Measurements from ENCODE around the gene ANKRD18B.
"Not testable (repeated sequence)": the region's sequence is repeated elsewhere in the genome, so short reads cannot be mapped to it uniquely, and the experiment has no call there.

Gene ANKRD18B

DNA sequence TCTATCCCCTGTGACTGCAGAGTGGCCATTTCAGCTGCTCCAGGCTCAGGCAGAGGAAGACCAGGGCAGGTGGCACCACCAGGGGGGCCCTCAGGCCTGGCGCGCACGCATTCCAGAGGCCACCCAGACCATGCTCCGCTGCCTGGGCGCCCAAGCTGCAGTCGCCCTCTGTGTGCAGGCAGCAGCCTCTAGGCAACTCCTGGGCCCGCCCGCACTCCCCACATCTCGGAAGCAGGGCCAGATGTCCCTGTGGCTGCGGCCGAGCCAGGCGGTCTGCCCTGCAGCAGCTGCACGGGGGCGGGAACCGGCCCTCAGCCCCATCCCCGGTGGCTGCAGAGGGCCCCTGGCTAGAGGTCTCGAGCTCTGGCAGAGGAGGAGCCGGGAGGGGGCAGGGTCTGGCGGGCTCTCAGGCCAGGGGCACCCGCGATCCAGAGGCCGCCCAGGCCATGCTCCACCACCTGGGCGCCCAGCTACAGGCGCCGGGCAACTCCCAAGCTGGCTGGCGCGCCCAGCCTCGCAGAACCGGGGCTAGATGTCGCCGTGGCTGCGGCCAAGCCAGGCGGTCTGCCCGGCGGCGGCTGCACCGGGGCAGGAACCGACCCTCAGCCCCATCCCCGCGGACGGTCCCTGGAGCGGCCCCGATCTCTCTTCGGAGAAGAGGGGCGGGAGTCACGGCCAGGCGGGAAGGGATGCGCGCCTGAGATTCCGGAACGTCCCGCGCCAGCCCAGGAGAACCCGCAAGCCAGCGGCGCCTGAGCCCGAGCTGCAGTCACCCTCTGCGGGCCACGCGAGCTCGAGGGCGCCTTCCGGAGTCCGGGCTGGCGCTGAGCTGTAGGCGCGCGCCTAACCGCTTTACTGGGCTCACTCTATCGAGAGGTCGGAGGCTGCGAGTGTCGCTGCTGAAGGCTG lies at the start of gene ANKRD18B:
Gene ANKRD18B, plus strand, starts transcription at position 855 of the 909 bp plus-strand sequence. CDS start 239 bp downstream, outside the sequence.
- TF ChIP-seq, protein P1, sequence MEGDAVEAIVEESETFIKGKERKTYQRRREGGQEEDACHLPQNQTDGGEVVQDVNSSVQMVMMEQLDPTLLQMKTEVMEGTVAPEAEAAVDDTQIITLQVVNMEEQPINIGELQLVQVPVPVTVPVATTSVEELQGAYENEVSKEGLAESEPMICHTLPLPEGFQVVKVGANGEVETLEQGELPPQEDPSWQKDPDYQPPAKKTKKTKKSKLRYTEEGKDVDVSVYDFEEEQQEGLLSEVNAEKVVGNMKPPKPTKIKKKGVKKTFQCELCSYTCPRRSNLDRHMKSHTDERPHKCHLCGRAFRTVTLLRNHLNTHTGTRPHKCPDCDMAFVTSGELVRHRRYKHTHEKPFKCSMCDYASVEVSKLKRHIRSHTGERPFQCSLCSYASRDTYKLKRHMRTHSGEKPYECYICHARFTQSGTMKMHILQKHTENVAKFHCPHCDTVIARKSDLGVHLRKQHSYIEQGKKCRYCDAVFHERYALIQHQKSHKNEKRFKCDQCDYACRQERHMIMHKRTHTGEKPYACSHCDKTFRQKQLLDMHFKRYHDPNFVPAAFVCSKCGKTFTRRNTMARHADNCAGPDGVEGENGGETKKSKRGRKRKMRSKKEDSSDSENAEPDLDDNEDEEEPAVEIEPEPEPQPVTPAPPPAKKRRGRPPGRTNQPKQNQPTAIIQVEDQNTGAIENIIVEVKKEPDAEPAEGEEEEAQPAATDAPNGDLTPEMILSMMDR (IDR thresholded peaks at IDR 0.05; ENCODE audit: low read depth, low read length, missing control alignments) = peak; percentile 33
- peak within 1 kb of the TSS; percentile 50 for H3K4me3 ChIP-seq (replicated peaks; ENCODE audit: low read depth, low read length)
- DNase-seq (ENCODE audit: extremely low read depth, low read depth) = not testable (repeated sequence)

DNA sequence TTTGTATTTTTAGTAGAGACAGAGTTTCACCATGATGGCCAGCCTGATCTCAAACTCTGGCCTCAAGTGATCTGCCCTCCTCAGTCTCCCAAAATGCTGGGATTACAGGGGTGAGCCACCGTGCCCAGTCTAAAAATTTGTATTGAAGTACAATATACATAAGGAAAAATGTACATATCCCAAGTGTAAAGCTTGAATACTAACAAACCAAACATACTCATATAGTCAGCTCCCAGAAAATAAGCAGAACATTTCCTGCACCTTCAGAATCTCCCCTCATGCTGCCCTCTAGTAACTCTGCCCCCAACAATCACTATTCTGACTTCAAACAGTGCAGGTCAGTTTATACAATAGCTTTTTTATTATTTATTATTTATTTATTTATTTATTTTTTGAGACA lies 48.7 kb upstream of the ANKRD18B start:
- no peak overlapping the region for H3K4me3 ChIP-seq (replicated peaks; ENCODE audit: low read depth, low read length)
- TF ChIP-seq, protein P1 (IDR thresholded peaks at IDR 0.05; ENCODE audit: low read depth, low read length, missing control alignments) = no peak
- DNase-seq (ENCODE audit: extremely low read depth, low read depth) = no peak

DNA sequence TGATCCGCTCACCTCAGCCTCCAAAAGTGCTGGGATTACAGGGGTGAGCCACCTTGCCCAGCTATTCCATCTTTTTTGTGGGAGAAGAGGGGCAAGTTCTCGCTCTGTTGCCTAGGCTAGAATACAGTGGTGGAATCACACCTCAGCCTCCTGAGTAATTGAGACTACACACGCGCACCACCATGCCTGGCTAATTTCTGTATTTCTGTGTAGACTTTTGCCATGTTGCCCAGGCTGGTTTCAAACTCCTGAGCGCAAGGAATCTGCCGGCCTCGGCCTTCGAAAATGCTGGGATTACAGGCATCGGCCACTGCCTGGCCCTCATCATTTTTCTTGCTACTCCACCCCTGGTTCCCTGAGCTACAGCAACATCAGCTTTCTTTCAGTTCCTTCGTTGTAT lies 47.5 kb upstream of the ANKRD18B start:
- TF ChIP-seq, protein P1 (IDR thresholded peaks at IDR 0.05; ENCODE audit: low read depth, low read length, missing control alignments) = no peak
- H3K4me3 ChIP-seq (replicated peaks; ENCODE audit: low read depth, low read length) = no peak overlapping the region
- no peak for DNase-seq (ENCODE audit: extremely low read depth, low read depth)

DNA sequence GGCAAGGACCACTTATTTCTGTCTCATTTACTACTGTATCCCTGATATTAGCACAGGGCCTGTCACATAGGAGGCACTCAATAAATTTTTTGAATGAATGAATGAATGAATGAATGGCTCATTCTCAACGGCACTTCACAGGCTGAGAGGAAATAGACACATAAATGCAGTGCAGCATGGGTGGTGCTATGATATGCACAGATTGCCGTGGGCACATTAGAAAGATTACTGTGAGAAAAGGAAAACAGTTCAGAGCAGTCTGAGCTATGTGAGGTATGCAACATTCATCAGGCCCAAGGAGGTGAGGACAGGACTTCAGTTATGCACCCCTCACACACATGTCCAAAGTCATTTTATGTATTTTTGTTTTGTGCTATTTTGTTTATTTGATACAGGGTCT lies 43.9 kb upstream of the ANKRD18B start:
- H3K4me3 ChIP-seq (replicated peaks; ENCODE audit: low read depth, low read length) = no peak overlapping the region
- TF ChIP-seq, protein P1 (IDR thresholded peaks at IDR 0.05; ENCODE audit: low read depth, low read length, missing control alignments) = no peak
- DNase-seq (ENCODE audit: extremely low read depth, low read depth) = no peak

DNA sequence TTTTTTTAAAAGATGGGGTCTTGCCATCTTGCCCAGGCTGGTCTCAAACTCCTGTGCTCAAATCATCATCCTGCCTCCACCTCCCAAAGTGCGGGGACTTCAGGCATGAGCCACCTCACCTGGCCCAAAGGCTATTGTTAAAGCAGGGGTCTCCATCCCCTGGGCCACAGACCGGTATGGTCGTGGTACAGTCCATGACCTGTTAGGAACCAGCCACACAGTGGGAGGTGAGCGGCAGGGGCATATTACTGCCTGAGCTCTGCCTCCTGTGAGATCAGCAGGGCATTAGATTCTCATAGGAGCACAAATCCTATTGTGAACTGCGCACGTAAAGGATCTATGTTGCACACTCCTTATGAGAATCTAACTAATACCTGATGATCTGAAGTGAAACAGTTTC lies 43.1 kb upstream of the ANKRD18B start:
- no peak for DNase-seq (ENCODE audit: extremely low read depth, low read depth)
- TF ChIP-seq, protein P1 (IDR thresholded peaks at IDR 0.05; ENCODE audit: low read depth, low read length, missing control alignments) = no peak
- H3K4me3 ChIP-seq (replicated peaks; ENCODE audit: low read depth, low read length) = no peak overlapping the region

DNA sequence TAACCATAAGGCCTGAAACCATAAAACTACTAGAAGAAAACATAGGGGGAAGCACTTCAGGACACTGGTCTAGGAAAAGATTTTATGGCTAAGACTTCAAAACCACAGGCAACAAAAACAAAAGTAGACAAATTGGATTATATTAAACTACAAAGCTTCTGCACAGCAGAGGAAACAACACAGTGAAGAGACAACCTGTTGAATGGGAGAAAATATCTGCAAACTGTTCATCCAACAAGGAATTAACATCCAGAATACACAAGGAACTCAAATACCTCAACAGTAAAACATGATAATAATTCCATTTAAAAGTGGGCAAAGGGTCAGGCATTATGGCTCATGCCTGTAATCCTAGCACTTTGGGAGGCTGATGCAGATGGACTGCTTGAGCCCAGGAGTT lies 38.7 kb upstream of the ANKRD18B start:
- H3K4me3 ChIP-seq (replicated peaks; ENCODE audit: low read depth, low read length); DNase-seq (ENCODE audit: extremely low read depth, low read depth): not testable (repeated sequence)

DNA sequence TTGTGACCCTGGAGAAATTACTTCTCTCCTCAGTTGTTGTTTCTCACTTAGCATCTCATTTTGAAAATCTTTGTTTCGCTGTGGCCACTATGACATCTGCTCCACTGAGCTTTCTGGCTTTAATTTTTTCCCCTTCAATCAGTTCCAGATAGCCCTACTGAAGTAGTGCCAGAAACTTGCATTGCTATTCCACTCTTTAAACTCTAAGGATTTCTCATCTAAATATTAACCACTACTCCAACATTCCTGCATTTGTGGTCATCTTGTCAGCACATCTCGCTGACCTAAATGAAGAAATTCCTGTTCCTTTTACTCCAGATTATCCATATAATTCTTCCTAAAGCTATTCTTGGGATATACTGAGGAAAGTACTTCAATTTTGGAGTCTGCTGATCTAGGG lies 35.0 kb upstream of the ANKRD18B start:
- DNase-seq (ENCODE audit: extremely low read depth, low read depth) = no peak
- TF ChIP-seq, protein P1 (IDR thresholded peaks at IDR 0.05; ENCODE audit: low read depth, low read length, missing control alignments) = no peak

DNA sequence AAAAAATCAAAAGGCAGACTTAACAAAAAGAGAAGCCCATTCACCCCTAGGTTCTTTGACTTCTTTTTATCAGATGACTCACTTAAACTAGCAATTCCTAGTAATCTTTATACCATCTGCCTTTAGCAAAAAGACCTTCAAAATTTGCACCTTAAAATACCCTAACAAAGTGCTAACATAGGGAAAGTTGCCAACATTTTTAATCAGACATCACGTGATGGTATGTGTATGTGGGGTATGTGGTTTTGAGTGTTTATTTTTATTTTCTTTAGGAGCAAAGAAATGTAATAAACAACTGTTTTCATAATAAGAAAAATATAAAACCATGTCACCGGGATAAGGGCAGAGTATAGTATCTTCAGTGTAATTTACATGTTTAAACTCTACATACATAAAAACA lies 30.2 kb upstream of the ANKRD18B start:
- not testable (repeated sequence) for H3K4me3 ChIP-seq (replicated peaks; ENCODE audit: low read depth, low read length); DNase-seq (ENCODE audit: extremely low read depth, low read depth)

More for the DNA sequence above, 35.0 kb upstream of the ANKRD18B start:
- H3K4me3 ChIP-seq (replicated peaks; ENCODE audit: low read depth, low read length) = no peak overlapping the region
